ENCODE data around the gene THRB.

The THRB gene

GRCh38 chr3:24138876-24139256, 355.8 kb downstream of the THRB start:
- Histone ChIP-seq H3K9ac (ENCODE audit: low read length) (no peak overlapping the region), H3K4me3 (ENCODE audit: low read depth, low read length, poor library complexity, severe bottlenecking) (no peak overlapping the region), H3K27me3 (ENCODE audit: insufficient read depth, low read length) (no peaks in the 10 kb centered on the region), H3K9me2 (ENCODE audit: low read depth, low read length) (no peaks in the 10 kb centered on the region), H4K20me1 (ENCODE audit: insufficient read depth, low read length) (no peaks in the 10 kb centered on the region), H3K4me1 (ENCODE audit: insufficient read depth, low read length, severe bottlenecking) (peaks cover 43% of the 10 kb centered on the region), H3K27ac (ENCODE audit: low read depth, low read length, poor library complexity, severe bottlenecking) (peak overlapping the region; percentile 86), H3K9me3 (ENCODE audit: low read length) (no peaks in the 10 kb centered on the region), H3K4me2 (ENCODE audit: low read length) (no peak overlapping the region), H3F3A (ENCODE audit: insufficient read depth, low read length) (no peaks in the 10 kb centered on the region), H3K79me2 (ENCODE audit: insufficient read depth, low read length) (no peaks in the 10 kb centered on the region), H3K36me3 (ENCODE audit: insufficient read depth, low read length) (no peaks in the 10 kb centered on the region), H2AFZ (ENCODE audit: low read length) (no peak overlapping the region)
- TF ChIP-seq CTCF (IDR thresholded peaks at IDR 0.05; ENCODE audit: low read length) (no peak), EZH2 (IDR thresholded peaks at IDR 0.05; ENCODE audit: borderline replicate concordance, low read length) (no peak)

- H3K9me3 ChIP-seq (ENCODE audit: low read length) = no peaks in the 10 kb centered on the region
- no peaks in the 10 kb centered on the region for H3K9me2 ChIP-seq (ENCODE audit: low read depth, low read length)
- H3K9ac ChIP-seq (ENCODE audit: low read length) = no peak overlapping the region; the same call in 1 of the 2 replicates
- H2AFZ ChIP-seq (ENCODE audit: low read length) = no peak overlapping the region
- no peak overlapping the region for H3K4me3 ChIP-seq (ENCODE audit: low read depth, low read length, poor library complexity, severe bottlenecking)
- H3K27ac ChIP-seq (ENCODE audit: low read depth, low read length, poor library complexity, severe bottlenecking) = peak overlapping the region; percentile 86
- no peak for TF ChIP-seq EZH2 (IDR thresholded peaks at IDR 0.05; ENCODE audit: borderline replicate concordance, low read length)
- TF ChIP-seq CTCF (IDR thresholded peaks at IDR 0.05; ENCODE audit: low read length) = no peak
- H3K27me3 ChIP-seq (ENCODE audit: insufficient read depth, low read length) = no peaks in the 10 kb centered on the region
- peaks cover 43% of the 10 kb centered on the region for H3K4me1 ChIP-seq (ENCODE audit: insufficient read depth, low read length, severe bottlenecking)
- H3K4me2 ChIP-seq (ENCODE audit: low read length) = peak overlapping the region; percentile 32; the same call in 1 of the 2 replicates
- no peaks in the 10 kb centered on the region for H3F3A ChIP-seq (ENCODE audit: insufficient read depth, low read length)
- H3K79me2 ChIP-seq (ENCODE audit: insufficient read depth, low read length) = no peaks in the 10 kb centered on the region
- no peaks in the 10 kb centered on the region for H3K36me3 ChIP-seq (ENCODE audit: insufficient read depth, low read length)
- no peaks in the 10 kb centered on the region for H4K20me1 ChIP-seq (ENCODE audit: insufficient read depth, low read length)
Measured at GRCh38 chr3:24137958-24138875, 356.4 kb downstream of the THRB start.

DNA sequence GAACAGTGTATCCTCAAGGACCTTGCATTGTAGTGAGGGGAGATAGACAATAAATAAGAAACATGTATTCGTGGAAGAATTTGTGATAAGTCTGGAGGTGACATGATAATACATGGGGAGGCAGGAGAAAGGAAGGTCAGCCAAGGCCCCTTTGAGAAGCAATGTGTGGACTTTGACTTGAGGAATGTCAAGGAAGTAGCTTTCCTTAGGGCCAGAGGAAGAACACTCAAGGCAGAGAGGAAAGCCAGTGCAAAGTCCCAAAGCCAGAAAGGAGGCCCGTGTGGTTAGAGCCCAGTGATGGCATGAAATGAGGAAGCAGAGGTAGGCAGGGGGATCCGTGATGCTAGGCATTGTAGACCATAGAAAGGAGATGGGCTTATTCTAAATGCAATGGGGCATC, 357.3 kb downstream of the THRB start:
- H3K79me2 ChIP-seq (ENCODE audit: insufficient read depth, low read length) = no peaks in the 10 kb centered on the region
- no peaks in the 10 kb centered on the region for H3K36me3 ChIP-seq (ENCODE audit: insufficient read depth, low read length)
- no peaks in the 10 kb centered on the region for H3K27me3 ChIP-seq (ENCODE audit: insufficient read depth, low read length)
- H3K9ac ChIP-seq (ENCODE audit: low read length) = no peak overlapping the region; the same call in 1 of the 2 replicates
- peaks cover 43% of the 10 kb centered on the region for H3K4me1 ChIP-seq (ENCODE audit: insufficient read depth, low read length, severe bottlenecking)
- no peak overlapping the region for H3K4me3 ChIP-seq (ENCODE audit: low read depth, low read length, poor library complexity, severe bottlenecking)
- TF ChIP-seq EZH2 (IDR thresholded peaks at IDR 0.05; ENCODE audit: borderline replicate concordance, low read length) (no peak), CTCF (IDR thresholded peaks at IDR 0.05; ENCODE audit: low read length) (no peak)
- H4K20me1 ChIP-seq (ENCODE audit: insufficient read depth, low read length) = no peaks in the 10 kb centered on the region
- H3K9me3 ChIP-seq (ENCODE audit: low read length) = no peaks in the 10 kb centered on the region
- H3K27ac ChIP-seq (ENCODE audit: low read depth, low read length, poor library complexity, severe bottlenecking) = peak overlapping the region; percentile 86
- peak overlapping the region; percentile 32; the same call in 1 of the 2 replicates for H3K4me2 ChIP-seq (ENCODE audit: low read length)
- no peaks in the 10 kb centered on the region for H3F3A ChIP-seq (ENCODE audit: insufficient read depth, low read length)
- H2AFZ ChIP-seq (ENCODE audit: low read length) = no peak overlapping the region
- no peaks in the 10 kb centered on the region for H3K9me2 ChIP-seq (ENCODE audit: low read depth, low read length)
